Lower lobe of right lung (tissue), 2 donors: ENCODE results near the gene PLPPR3. TPM values are rescaled to one million over a fixed set of nuclear protein-coding genes. Genes with fewer than 3 reads are reported as not detected.
"Not testable (repeated sequence)": the region's sequence is repeated elsewhere in the genome, so short reads cannot be mapped to it uniquely, and the experiment has no call there.

Experiments used
- ATAC-seq, 2 donors: fragments of 200-7000 bp; cut with Tn5 transposase; one replicate each; pipeline ENCODE4 v1.9.1; 2020 to 2022; ENCODE audit warnings: mild to moderate bottlenecking in 2 of 2, moderate library complexity in 2 of 2
- DNase-seq: peaks from one replicate; pipeline ENCODE4 v3.0.0-alpha.2; 2020
- H3K27ac ChIP-seq: fragments of 200-600 bp; one replicate; pipeline ENCODE4 v1.8.0; 2022
- H3K27me3 ChIP-seq: fragments of 200-600 bp; one replicate; pipeline ENCODE4 v1.8.0; 2022; ENCODE audit warnings: low read depth
- H3K36me3 ChIP-seq: fragments of 200-600 bp; one replicate; pipeline ENCODE4 v1.8.0; 2022; ENCODE audit warnings: mild to moderate bottlenecking
- H3K4me1 ChIP-seq: fragments of 200-600 bp; one replicate; pipeline ENCODE4 v1.8.0; 2022
- H3K4me3 ChIP-seq: fragments of 200-600 bp; one replicate; pipeline ENCODE4 v1.8.0; 2022; ENCODE audit warnings: mild to moderate bottlenecking
- H3K9me3 ChIP-seq: fragments of 200-600 bp; one replicate; pipeline ENCODE4 v1.8.0; 2022
- CTCF ChIP-seq: fragments of 200-600 bp; IDR thresholded peaks from one replicate; pipeline ENCODE4 v1.8.0; 2022; ENCODE audit warnings: antibody characterized with exemption, mild to moderate bottlenecking
- intact Hi-C: fragments of 100-400 bp; cut with DNase I; formaldehyde crosslinking; loops from one replicate; pipeline ENCODE4 v1.11.0; 2022
- total RNA-seq: library from RNA; stranded (reverse); fragmentation: NEBNext Ultra II Directional; extraction: Animal tissue kit (Norgen Biotek cat#: 25700); gene quantifications from one replicate; pipeline ENCODE4 v1.2.1, GENCODE V29; 2021
- donor health status: DM: no; HTN: yes; CAD: no; lungs with severe emphysema.

The PLPPR3 gene
- total RNA-seq, 1 donor from 2014 or later: 2.1 TPM

DNA sequence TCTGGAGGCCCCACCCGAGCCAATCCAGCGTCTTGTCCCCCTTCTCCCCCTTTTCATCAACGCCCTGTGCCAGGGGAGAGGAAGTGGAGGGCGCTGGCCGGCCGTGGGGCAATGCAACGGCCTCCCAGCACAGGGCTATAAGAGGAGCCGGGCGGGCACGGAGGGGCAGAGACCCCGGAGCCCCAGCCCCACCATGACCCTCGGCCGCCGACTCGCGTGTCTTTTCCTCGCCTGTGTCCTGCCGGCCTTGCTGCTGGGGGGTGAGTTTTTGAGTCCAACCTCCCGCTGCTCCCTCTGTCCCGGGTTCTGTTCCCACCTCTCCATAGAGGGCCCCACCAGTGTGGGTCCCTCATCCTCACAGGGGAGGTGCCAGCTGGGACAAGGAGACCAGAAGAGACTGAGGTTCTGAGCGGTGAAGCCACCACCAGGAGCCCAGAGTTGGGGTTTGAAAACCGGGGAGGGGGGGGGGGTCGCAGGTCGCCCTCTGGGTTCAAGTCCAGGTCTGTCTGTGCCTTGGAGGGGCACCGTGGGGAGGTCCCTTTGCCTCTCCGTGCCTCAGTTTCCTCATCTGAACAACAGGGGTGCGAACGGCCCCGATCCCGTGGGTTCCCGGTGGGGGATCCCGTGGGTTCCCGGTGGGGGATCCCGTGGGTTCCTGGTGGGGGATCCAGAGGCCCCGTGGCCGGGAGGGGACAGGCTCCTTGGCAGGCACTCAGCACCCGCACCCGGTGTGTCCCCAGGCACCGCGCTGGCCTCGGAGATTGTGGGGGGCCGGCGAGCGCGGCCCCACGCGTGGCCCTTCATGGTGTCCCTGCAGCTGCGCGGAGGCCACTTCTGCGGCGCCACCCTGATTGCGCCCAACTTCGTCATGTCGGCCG lies 30.6 kb upstream of the PLPPR3 start, which contains the start of gene ELANE:
TSS of gene ELANE (plus strand) at position 168 of the 878 bp plus-strand sequence. CDS start at position 194, 26 bp downstream.
- no peaks in the 10 kb centered on the region for H3K36me3 ChIP-seq
- ATAC-seq: no peak
- peaks cover 24% of the 10 kb centered on the region for H3K27me3 ChIP-seq

GRCh38 chr19:850979-851335 lies 29.2 kb upstream of the PLPPR3 start:
- Histone ChIP-seq H3K27ac (peak overlapping the region; percentile 51), H3K4me3 (no peak overlapping the region), H3K4me1 (peaks cover 21% of the 10 kb centered on the region), H3K36me3 (no peaks in the 10 kb centered on the region), H3K9me3 (no peaks in the 10 kb centered on the region), H3K27me3 (peaks cover 36% of the 10 kb centered on the region)
- intact Hi-C loops: no loop called here
- no peak for DNase-seq
- ATAC-seq: no peak
- no peak for TF ChIP-seq CTCF

More for the DNA sequence above, 30.6 kb upstream of the PLPPR3 start, which contains the start of gene ELANE:
- intact Hi-C loops: no loop called here
- DNase-seq: no peak
- no peak within 1 kb of the TSS for H3K4me3 ChIP-seq
- peaks cover 21% of the 10 kb centered on the region for H3K4me1 ChIP-seq
- peak within 1 kb of the TSS; percentile 51 for H3K27ac ChIP-seq
- no peak for TF ChIP-seq CTCF
- H3K9me3 ChIP-seq: no peaks in the 10 kb centered on the region

DNA sequence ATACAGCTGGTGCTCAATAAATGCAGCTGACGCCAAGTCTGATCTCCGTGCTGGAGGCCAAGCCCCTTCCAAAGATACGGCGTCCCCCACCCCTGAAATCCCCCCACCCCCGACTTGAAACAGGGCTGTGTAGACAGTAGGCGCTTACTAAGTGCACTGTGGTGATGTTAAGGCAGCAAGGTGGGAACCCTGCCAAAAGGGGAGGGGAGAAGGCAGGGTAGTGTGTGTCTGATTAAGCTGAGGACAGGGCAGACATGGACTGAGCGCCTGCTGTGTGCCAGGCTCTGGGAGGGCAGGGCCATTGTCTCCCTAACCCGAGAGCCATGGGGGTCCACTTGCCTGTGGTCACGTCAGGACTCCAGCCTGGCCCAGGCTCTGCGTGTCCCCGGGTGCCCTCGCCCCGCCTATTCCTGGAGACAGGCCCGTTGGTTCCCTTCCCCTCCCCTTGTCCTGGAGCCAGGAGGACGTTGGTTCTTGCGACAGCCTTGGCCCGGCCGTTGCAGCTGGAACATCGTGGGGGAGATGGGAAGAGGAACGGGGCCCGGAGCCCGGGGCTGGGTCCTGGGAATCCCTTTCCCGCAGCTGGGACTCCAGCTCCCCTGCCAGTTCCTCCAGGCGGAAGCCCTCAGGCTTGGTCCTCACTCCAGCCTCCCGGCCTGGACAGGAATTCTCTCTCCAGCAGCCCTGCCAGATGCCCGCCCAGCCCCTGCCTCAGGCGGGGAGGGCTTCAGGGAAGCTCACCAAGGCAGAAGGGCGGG lies 28.6 kb upstream of the PLPPR3 start:
- DNase-seq: peak; percentile 90
- peak overlapping the region; percentile 51 for H3K27ac ChIP-seq
- H3K36me3 ChIP-seq: no peaks in the 10 kb centered on the region
- H3K9me3 ChIP-seq: no peaks in the 10 kb centered on the region
- H3K4me1 ChIP-seq: peaks cover 21% of the 10 kb centered on the region
- H3K27me3 ChIP-seq: peaks cover 41% of the 10 kb centered on the region
- ATAC-seq: peak; percentile 90 to 92
- no peak for TF ChIP-seq CTCF
- no peak overlapping the region for H3K4me3 ChIP-seq
- intact Hi-C loops: no loop called here

DNA sequence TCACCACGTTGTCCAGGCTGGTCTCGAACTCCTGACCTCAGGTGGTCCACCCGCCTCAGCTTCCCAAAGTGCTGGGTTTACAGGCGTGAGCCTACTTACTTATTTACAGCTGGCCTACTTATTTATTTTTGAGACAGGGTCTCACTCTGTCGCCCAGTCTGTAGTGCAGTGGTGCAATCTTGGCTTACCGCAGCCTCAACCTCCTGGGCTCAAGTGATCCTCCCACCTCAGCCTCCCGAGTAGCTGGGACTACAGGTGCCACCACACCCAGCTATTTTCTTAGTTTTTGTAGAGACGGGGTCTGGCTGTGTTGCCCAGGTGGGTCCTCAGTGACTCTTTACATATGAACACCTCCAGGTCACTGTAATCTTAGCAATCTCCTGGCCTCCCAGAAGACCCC lies 27.4 kb upstream of the PLPPR3 start:
- intact Hi-C loops: not testable (repeated sequence)

DNA sequence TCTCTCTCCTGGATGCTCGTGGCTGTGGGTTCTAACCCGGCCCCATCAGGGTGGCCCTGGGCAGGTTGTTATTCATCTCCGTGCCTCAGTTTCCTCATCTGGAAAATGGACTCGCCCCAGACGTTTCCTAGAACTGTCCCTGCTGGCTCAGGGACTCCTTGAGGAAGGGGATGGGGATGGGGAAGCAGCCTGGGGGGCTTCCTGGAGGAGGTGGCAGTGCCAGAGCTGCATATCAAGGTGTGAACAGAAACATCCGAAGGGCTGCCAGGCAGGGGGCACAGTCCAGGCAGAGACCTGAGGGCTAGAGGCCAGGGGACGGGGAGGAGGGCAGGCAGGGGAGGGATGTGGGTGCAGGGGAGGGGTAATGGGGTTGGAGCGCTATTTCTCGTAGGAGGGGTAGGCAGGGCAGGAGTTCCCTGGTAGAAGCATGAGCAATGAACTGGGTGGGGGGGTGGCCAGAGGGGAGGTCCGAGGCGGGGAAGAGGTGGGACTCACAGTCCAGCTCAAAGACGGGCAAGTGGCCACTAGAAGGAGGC lies 26.7 kb upstream of the PLPPR3 start:
- Histone ChIP-seq H3K27me3 (peaks cover 53% of the 10 kb centered on the region), H3K4me3 (no peak overlapping the region), H3K36me3 (no peaks in the 10 kb centered on the region), H3K27ac (no peak overlapping the region), H3K9me3 (no peaks in the 10 kb centered on the region), H3K4me1 (peaks cover 26% of the 10 kb centered on the region)
- intact Hi-C loops: no loop called here
- ATAC-seq (no peak), DNase-seq (no peak)
- no peak for TF ChIP-seq CTCF

More for the DNA sequence above, 27.4 kb upstream of the PLPPR3 start:
- ATAC-seq, H3K9me3 ChIP-seq, H3K27ac ChIP-seq, H3K36me3 ChIP-seq, H3K4me3 ChIP-seq, DNase-seq: not testable (repeated sequence)
- Histone ChIP-seq H3K27me3 (peaks cover 48% of the 10 kb centered on the region), H3K4me1 (peaks cover 21% of the 10 kb centered on the region)
